HG03558 (cell line): ENCODE measurements around the gene GABRA5.
"Not testable (repeated sequence)": the region's sequence is repeated elsewhere in the genome, so short reads cannot be mapped to it uniquely, and the experiment has no call there.

Experiments
- ATAC-seq: cut with Tn5 transposase; IDR thresholded peaks from one replicate; pipeline ENCODE4 v1.9.1; 2021; ENCODE audit warnings: moderate number of reproducible peaks; ENCODE audit not compliant: unreplicated experiment; ENCODE audit errors: extremely low read depth

Gene GABRA5

GRCh38 chr15:26866298-26867199 is at the start of gene GABRA5:
Gene GABRA5, plus strand, starts transcription at chr15:26867062. Its CDS starts 2,187 bp downstream, at chr15:26869249.
- ATAC-seq, result no peak

- not testable (repeated sequence) for ATAC-seq
Measured at GRCh38 chr15:26831191-26831590, 35.7 kb upstream of the GABRA5 start.

- no peak for ATAC-seq
Measured at GRCh38 chr15:26831951-26832350, 34.9 kb upstream of the GABRA5 start.

GRCh38 chr15:26838742-26839460 is 28.0 kb upstream of the GABRA5 start:
- ATAC-seq, result no peak

- no peak for ATAC-seq
Measured at GRCh38 chr15:26841514-26841913, 25.3 kb upstream of the GABRA5 start.

GRCh38 chr15:26841941-26842340 is 24.9 kb upstream of the GABRA5 start:
- ATAC-seq, result no peak

GRCh38 chr15:26842391-26842790 is 24.5 kb upstream of the GABRA5 start:
- ATAC-seq, result no peak

GRCh38 chr15:26844901-26845300 is 22.0 kb upstream of the GABRA5 start:
- ATAC-seq, result no peak

- ATAC-seq, result no peak
Measured at GRCh38 chr15:26848498-26848897, 18.4 kb upstream of the GABRA5 start.

- ATAC-seq, result no peak
Measured at GRCh38 chr15:26850161-26850560, 16.7 kb upstream of the GABRA5 start.

- no peak for ATAC-seq
Measured at GRCh38 chr15:26852980-26853379, 13.9 kb upstream of the GABRA5 start.

- ATAC-seq, result no peak
Measured at GRCh38 chr15:26854435-26854834, 12.4 kb upstream of the GABRA5 start.

GRCh38 chr15:26864664-26865191 is 2.1 kb upstream of the GABRA5 start:
- ATAC-seq, result no peak

GRCh38 chr15:26867200-26868007 is 542 bp downstream of the GABRA5 start:
- ATAC-seq, result no peak

- no peak for ATAC-seq
Measured at GRCh38 chr15:26868029-26868685, 1.3 kb downstream of the GABRA5 start.

GRCh38 chr15:26869628-26870027 is 2.8 kb downstream of the GABRA5 start:
- no peak for ATAC-seq

- no peak for ATAC-seq
Measured at GRCh38 chr15:26870346-26870745, 3.5 kb downstream of the GABRA5 start.

GRCh38 chr15:26872206-26872605 is 5.3 kb downstream of the GABRA5 start:
- no peak for ATAC-seq

GRCh38 chr15:26873846-26874245 is 7.0 kb downstream of the GABRA5 start:
- no peak for ATAC-seq
